CD8-positive, alpha-beta memory T cell (primary cell): ENCODE data around the gene RPS6KA2. TPM values are rescaled to one million over a fixed set of nuclear protein-coding genes. Genes with fewer than 3 reads are reported as not detected.
"Not testable (repeated sequence)": the region's sequence is repeated elsewhere in the genome, so short reads cannot be mapped to it uniquely, and the experiment has no call there.

Experiments used
- CTCF ChIA-PET: fragments of 350-600 bp; sonication (Branson Sonifier 250); formaldehyde crosslinking; loops from one replicate; lab custom pipeline; 2021; ENCODE audit warnings: antibody characterized with exemption; lab: Charles Lee
- POLR2A ChIA-PET: fragments of 350-600 bp; sonication (Branson Sonifier 250); formaldehyde crosslinking; loops from one replicate; lab custom pipeline; 2021; ENCODE audit warnings: antibody characterized with exemption; lab: Charles Lee
- DNase-seq, 5 donors: peaks; one replicate each; pipeline versions ENCODE4 v3.0.0 to v3.0.0-alpha.2; 2020 to 2022; ENCODE audit warnings: mixed read lengths in 1 of 5
- H3K27ac ChIP-seq: one replicate; pipeline ENCODE4 v1.7.0; 2013; ENCODE audit warnings: low read depth, mild to moderate bottlenecking, low read length, moderate library complexity
- H3K27me3 ChIP-seq: 2 replicates; pipeline ENCODE4 v1.7.0; 2013; ENCODE audit warnings: low read length, mild to moderate bottlenecking; ENCODE audit not compliant: insufficient read depth, poor library complexity, severe bottlenecking
- H3K36me3 ChIP-seq: 2 replicates; pipeline ENCODE4 v1.7.0; 2013; ENCODE audit warnings: mild to moderate bottlenecking, low read length, moderate library complexity; ENCODE audit not compliant: insufficient read depth
- H3K4me1 ChIP-seq: 2 replicates; pipeline ENCODE4 v1.7.0; 2013; ENCODE audit warnings: mild to moderate bottlenecking, low read length, moderate library complexity; ENCODE audit not compliant: insufficient read depth
- H3K4me3 ChIP-seq: 2 replicates; pipeline ENCODE4 v1.7.0; 2013; ENCODE audit warnings: mild to moderate bottlenecking, low read length
- H3K9me3 ChIP-seq: 2 replicates; pipeline ENCODE4 v1.7.0; 2013; ENCODE audit warnings: mild to moderate bottlenecking, low read length
- H3K27ac Mint-ChIP-seq, 8 donors: one replicate each; pipeline ENCODE4 v1.8.0; 2020 to 2021; ENCODE audit warnings: mixed read lengths in 8 of 8, mild to moderate bottlenecking in 6 of 8, inconsistent platforms in 3 of 8, moderate library complexity in 3 of 8
- H3K27me3 Mint-ChIP-seq, 2 donors: one replicate each; pipeline ENCODE4 v1.8.0; 2020 to 2021; ENCODE audit warnings: mixed read lengths in 2 of 2, mild to moderate bottlenecking in 1 of 2, moderate library complexity in 1 of 2
- H3K36me3 Mint-ChIP-seq, 3 donors: one replicate each; pipeline ENCODE4 v1.8.0; 2020 to 2021; ENCODE audit warnings: mixed read lengths in 3 of 3, inconsistent platforms in 1 of 3, mild to moderate bottlenecking in 1 of 3
- H3K4me1 Mint-ChIP-seq, 3 donors: one replicate each; pipeline ENCODE4 v1.8.0; 2020 to 2021; ENCODE audit warnings: mixed read lengths in 3 of 3, inconsistent platforms in 1 of 3, mild to moderate bottlenecking in 1 of 3
- H3K4me3 Mint-ChIP-seq, 7 donors: one replicate each; pipeline ENCODE4 v1.8.0; 2020 to 2021; ENCODE audit warnings: mixed read lengths in 7 of 7, mild to moderate bottlenecking in 6 of 7, moderate library complexity in 4 of 7, inconsistent platforms in 2 of 7
- H3K9me3 Mint-ChIP-seq, 5 donors: one replicate each; pipeline ENCODE4 v1.8.0; 2020 to 2022; ENCODE audit warnings: mixed read lengths in 5 of 5, mild to moderate bottlenecking in 3 of 5, moderate library complexity in 2 of 5, inconsistent platforms in 1 of 5
- polyA plus RNA-seq: library from polyadenylated mRNA; unstranded; fragments of 300-500 nt; fragmentation: Illumina TruSeq; gene quantifications from one replicate; pipeline ENCODE4 v1.2.3, GENCODE V29; 2021
- total RNA-seq, 2 experiments: library from RNA; stranded (reverse); gene quantifications; one replicate each; pipeline ENCODE4 v1.2.3, GENCODE V29; 2021

RPS6KA2 gene
- total and polyA plus RNA-seq, 3 experiments from 2014 or later: 3.6 to 4.7 (median 4.6) TPM

DNA sequence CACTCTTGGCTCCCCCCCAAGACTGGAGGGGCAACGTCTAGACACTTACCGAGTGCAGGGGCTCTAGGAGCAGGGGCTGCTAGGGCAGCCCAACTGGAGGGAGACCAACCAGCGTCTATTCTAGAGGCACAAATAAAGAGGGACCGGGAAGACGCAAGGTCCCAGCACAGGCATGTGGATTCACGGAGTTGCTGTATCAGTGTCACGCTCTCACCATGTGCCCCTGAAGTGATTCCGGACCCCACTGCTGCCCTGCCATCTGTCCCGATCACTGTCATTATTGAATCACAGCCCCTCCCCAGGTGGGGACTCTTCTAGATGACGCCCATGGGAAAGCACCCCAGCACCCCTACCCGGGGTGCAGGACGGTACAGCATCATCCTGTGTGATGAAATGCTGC is 94.7 kb downstream of the RPS6KA2 start:
- Histone ChIP-seq H3K4me3 (no peak overlapping the region), H3K36me3 (no peaks in the 10 kb centered on the region), H3K27ac (no peak overlapping the region), H3K27me3 (no peaks in the 10 kb centered on the region), H3K4me1 (no peaks in the 10 kb centered on the region), H3K9me3 (no peaks in the 10 kb centered on the region)
- Mint-ChIP-seq H3K4me3 (no peak overlapping the region), H3K9me3 (no peaks in the 10 kb centered on the region), H3K4me1 (no peaks in the 10 kb centered on the region), H3K27ac (no peak overlapping the region), H3K36me3 (no peaks in the 10 kb centered on the region), H3K27me3 (peaks cover 4 to 5% of the 10 kb centered on the region in 2 donors)
- POLR2A ChIA-PET: no interaction called here
- CTCF ChIA-PET: no interaction called here
- DNase-seq: no peak

DNA sequence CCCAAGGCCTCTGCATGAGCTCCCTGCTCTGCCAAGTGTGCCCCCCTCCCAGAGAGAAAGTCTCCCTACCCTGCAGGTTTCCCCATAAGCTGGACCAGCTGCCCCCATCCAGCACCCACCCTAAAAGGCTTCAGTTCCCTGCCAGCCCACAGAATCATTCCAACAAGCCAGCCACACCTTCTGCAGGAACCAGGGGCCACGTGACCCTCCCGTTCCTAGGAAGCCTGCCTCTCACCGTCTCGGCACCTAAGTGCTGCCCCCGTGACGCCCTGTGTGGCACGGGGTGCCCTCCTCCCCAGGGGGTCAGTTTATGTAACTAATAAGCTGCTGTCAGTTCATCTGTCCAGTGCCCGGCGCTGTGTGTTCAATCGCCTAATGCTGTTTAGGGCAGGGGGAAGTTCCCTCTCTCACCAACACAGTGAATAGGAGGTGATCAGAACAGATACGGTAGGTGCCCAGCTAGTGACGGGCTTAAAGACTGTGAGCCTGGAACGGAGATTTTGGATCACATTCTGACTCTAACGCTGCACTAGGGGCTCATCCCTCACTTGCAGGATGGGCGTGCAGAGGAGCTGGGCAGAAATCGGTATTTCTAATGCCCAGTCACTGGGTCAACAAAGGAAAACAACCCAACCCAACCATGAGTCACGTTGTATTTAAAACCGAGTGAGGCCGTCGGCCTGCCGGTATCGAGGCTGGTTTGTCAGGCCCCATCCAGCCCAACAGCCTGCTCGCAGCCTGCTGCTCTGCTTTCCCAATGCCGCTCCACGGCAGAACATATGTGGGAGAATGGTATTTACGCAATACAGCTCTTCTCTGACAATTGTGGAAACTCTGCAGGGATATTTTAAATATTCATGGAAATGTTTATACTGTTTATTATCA is 96.6 kb downstream of the RPS6KA2 start:
- no peaks in the 10 kb centered on the region for H3K36me3 Mint-ChIP-seq
- DNase-seq: no peak
- H3K4me3 Mint-ChIP-seq: no peak overlapping the region
- H3K9me3 Mint-ChIP-seq: no peaks in the 10 kb centered on the region
- H3K4me1 Mint-ChIP-seq: no peaks in the 10 kb centered on the region
- no peaks in the 10 kb centered on the region for H3K36me3 ChIP-seq
- peaks cover 4% of the 10 kb centered on the region for H3K27me3 ChIP-seq
- peaks cover 7 to 10% of the 10 kb centered on the region in 2 donors for H3K27me3 Mint-ChIP-seq
- no peaks in the 10 kb centered on the region for H3K4me1 ChIP-seq
- no peak overlapping the region for H3K4me3 ChIP-seq
- ChIA-PET CTCF (no interaction called here), POLR2A (no interaction called here)
- H3K27ac Mint-ChIP-seq: no peak overlapping the region
- no peaks in the 10 kb centered on the region for H3K9me3 ChIP-seq
- no peak overlapping the region for H3K27ac ChIP-seq

- Mint-ChIP-seq H3K36me3 (no peaks in the 10 kb centered on the region), H3K27me3 (peaks cover 7 to 10% of the 10 kb centered on the region in 2 donors), H3K9me3 (no peaks in the 10 kb centered on the region), H3K4me3 (no peak overlapping the region), H3K27ac (no peak overlapping the region), H3K4me1 (no peaks in the 10 kb centered on the region)
- H3K36me3 ChIP-seq: no peaks in the 10 kb centered on the region
- ChIA-PET CTCF (no interaction called here), POLR2A (no interaction called here)
- H3K9me3 ChIP-seq: no peaks in the 10 kb centered on the region
- peaks cover 4% of the 10 kb centered on the region for H3K27me3 ChIP-seq
- H3K4me1 ChIP-seq: no peaks in the 10 kb centered on the region
- no peak overlapping the region for H3K4me3 ChIP-seq
- H3K27ac ChIP-seq: no peak overlapping the region
- DNase-seq: no peak
Observed at GRCh38 chr6:166529586-166529985, 97.5 kb downstream of the RPS6KA2 start.

- POLR2A ChIA-PET, H3K4me3 ChIP-seq, DNase-seq, H3K27ac Mint-ChIP-seq, H3K27me3 ChIP-seq, CTCF ChIA-PET, H3K36me3 Mint-ChIP-seq, H3K4me1 ChIP-seq, H3K9me3 ChIP-seq, H3K4me3 Mint-ChIP-seq, H3K4me1 Mint-ChIP-seq, H3K9me3 Mint-ChIP-seq, H3K36me3 ChIP-seq, H3K27ac ChIP-seq: not testable (repeated sequence)
- peaks cover 10 to 14% of the 10 kb centered on the region in 2 donors for H3K27me3 Mint-ChIP-seq
Observed at GRCh38 chr6:166529058-166529457, 98.0 kb downstream of the RPS6KA2 start.

DNA sequence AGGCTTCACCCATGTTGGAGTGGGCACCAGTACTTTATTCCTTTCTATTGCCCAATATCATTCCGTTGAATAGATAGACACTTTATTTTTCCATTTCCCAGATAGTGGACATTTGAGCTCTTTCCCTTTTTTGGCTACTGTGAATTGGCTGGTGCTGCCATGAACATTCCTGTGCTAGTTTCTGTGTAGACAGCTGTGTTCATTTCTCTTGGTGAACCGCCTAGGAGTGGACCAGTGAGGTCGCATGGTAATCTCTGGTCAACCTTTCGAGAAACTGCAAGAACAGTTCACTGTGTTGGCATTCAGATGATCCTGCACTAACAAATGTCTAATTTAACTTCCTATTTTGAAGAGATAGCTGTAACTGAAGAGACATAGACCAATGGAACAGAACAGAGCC is 99.2 kb downstream of the RPS6KA2 start:
- no peaks in the 10 kb centered on the region for H3K4me1 Mint-ChIP-seq
- no peaks in the 10 kb centered on the region for H3K36me3 ChIP-seq
- H3K9me3 Mint-ChIP-seq: no peaks in the 10 kb centered on the region
- no peak overlapping the region for H3K27ac Mint-ChIP-seq
- H3K27me3 Mint-ChIP-seq: peaks cover 9 to 18% of the 10 kb centered on the region in 2 donors
- H3K4me1 ChIP-seq: no peaks in the 10 kb centered on the region
- H3K27me3 ChIP-seq: peaks cover 4% of the 10 kb centered on the region
- ChIA-PET POLR2A (no interaction called here), CTCF (no interaction called here)
- no peak overlapping the region for H3K27ac ChIP-seq
- no peak overlapping the region for H3K4me3 Mint-ChIP-seq
- no peaks in the 10 kb centered on the region for H3K9me3 ChIP-seq
- no peak overlapping the region for H3K4me3 ChIP-seq
- DNase-seq: no peak
- peaks cover 0 to 2% (median 0%) of the 10 kb centered on the region in 3 donors for H3K36me3 Mint-ChIP-seq

GRCh38 chr6:166526937-166527336 is 100.1 kb downstream of the RPS6KA2 start:
- no peak overlapping the region for H3K27ac Mint-ChIP-seq
- Histone ChIP-seq H3K27me3 (peaks cover 4% of the 10 kb centered on the region), H3K9me3 (no peaks in the 10 kb centered on the region), H3K4me1 (no peaks in the 10 kb centered on the region), H3K36me3 (no peaks in the 10 kb centered on the region), H3K27ac (no peak overlapping the region), H3K4me3 (no peak overlapping the region)
- no peak overlapping the region for H3K4me3 Mint-ChIP-seq
- peaks cover 0 to 4% (median 2%) of the 10 kb centered on the region in 3 donors for H3K36me3 Mint-ChIP-seq
- ChIA-PET POLR2A (no interaction called here), CTCF (interaction anchor here (1.5 kb wide), 1 partner anchor 91 kb away, joined by 4 read pairs; no protein-coding TSS in a partner anchor)
- no peaks in the 10 kb centered on the region for H3K4me1 Mint-ChIP-seq
- DNase-seq: no peak
- peaks cover 7 to 18% of the 10 kb centered on the region in 2 donors for H3K27me3 Mint-ChIP-seq
- H3K9me3 Mint-ChIP-seq: no peaks in the 10 kb centered on the region

DNA sequence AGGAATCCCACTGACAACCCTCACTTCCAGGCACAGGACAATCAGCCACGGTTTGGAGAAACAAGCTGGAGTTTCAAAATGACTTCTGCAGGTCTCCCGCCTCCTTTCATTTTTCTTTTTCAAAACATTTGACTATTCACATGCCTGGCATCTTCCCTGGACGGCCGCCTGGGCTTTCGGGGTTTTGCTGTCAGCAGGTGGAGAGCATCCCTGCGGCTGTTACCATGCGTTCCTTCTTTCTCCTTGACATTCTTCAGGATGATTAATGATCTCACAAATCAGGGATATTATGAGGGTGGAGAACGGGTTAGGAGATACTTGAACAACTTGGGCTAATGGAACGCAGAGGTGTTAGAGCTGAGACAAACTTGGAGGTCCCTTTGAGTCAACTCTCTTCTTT is 101.5 kb downstream of the RPS6KA2 start:
- Histone ChIP-seq H3K27me3 (peaks cover 4% of the 10 kb centered on the region), H3K27ac (no peak overlapping the region), H3K9me3 (no peaks in the 10 kb centered on the region), H3K36me3 (no peaks in the 10 kb centered on the region), H3K4me3 (no peak overlapping the region), H3K4me1 (no peaks in the 10 kb centered on the region)
- CTCF ChIA-PET: interaction anchor here (1.5 kb wide), 1 partner anchor 90 kb away, joined by 4 read pairs; no protein-coding TSS in a partner anchor
- H3K4me1 Mint-ChIP-seq: no peaks in the 10 kb centered on the region
- POLR2A ChIA-PET: no interaction called here
- H3K9me3 Mint-ChIP-seq: peaks cover 0 to 4% (median 0%) of the 10 kb centered on the region in 5 donors
- no peak for DNase-seq
- H3K27me3 Mint-ChIP-seq: peaks cover 9 to 23% of the 10 kb centered on the region in 2 donors
- H3K36me3 Mint-ChIP-seq: peaks cover 0 to 10% (median 2%) of the 10 kb centered on the region in 3 donors
- H3K27ac Mint-ChIP-seq: no peak overlapping the region
- H3K4me3 Mint-ChIP-seq: no peak overlapping the region

DNA sequence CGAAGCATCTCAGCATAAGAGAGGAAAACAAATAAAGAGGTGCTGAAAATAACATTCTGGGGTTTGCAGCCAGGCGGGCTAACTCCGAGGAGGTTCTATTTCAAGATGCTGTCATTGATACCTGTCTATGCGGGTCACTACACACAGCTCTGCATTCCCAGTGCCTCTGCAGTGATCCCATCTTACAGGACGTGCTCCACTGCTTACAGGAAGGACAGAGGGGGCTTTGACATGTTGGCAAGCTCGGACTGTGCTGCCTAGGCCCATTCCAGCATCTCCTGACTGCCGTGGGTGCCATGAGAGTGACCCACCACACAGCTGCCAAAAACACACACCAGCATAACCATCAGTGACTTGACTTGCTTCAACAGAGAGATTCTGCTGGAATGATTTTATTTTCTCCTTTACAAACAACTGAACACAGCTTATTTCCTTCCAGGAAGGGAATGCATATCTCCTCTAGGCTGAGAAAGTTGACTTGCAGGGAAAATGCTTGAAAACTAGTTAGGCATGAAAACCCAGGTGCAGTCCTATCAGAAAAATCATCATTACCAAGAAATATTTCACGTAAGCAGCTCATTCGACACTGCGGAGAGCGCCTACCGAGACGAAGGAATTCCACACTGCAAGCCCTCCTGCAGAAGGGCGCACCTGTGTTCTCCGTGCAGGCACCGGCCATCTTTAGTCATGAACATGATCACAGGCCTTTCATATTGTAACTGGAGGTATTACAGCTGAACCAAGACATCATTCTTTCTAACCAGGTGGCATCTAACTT is 103.1 kb downstream of the RPS6KA2 start:
- H3K9me3 ChIP-seq: no peaks in the 10 kb centered on the region
- ChIA-PET CTCF (no interaction called here), POLR2A (no interaction called here)
- no peaks in the 10 kb centered on the region for H3K4me1 ChIP-seq
- DNase-seq: no peak
- no peaks in the 10 kb centered on the region for H3K4me1 Mint-ChIP-seq
- H3K27me3 Mint-ChIP-seq: peaks cover 11 to 23% of the 10 kb centered on the region in 2 donors
- no peaks in the 10 kb centered on the region for H3K36me3 ChIP-seq
- no peak overlapping the region for H3K27ac Mint-ChIP-seq
- peaks cover 0 to 18% (median 2%) of the 10 kb centered on the region in 3 donors for H3K36me3 Mint-ChIP-seq
- peaks cover 4% of the 10 kb centered on the region for H3K27me3 ChIP-seq
- H3K9me3 Mint-ChIP-seq: peaks cover 0 to 4% (median 0%) of the 10 kb centered on the region in 5 donors
- H3K27ac ChIP-seq: no peak overlapping the region
- no peak overlapping the region for H3K4me3 Mint-ChIP-seq
- no peak overlapping the region for H3K4me3 ChIP-seq
